IPS-NIHi7 (cell line): ENCODE data around the gene ZNF184.
A peak's percentile ranks its signal among the peaks of the same experiment; 100 is the strongest.
"Not testable (repeated sequence)": the region's sequence is repeated elsewhere in the genome, so short reads cannot be mapped to it uniquely, and the experiment has no call there.

Experiments used
- DNase-seq: peaks from one replicate; pipeline ENCODE4 v3.0.0; 2012; ENCODE audit warnings: mixed read lengths; ENCODE audit errors: extremely low spot score

ZNF184 gene

GRCh38 chr6:27424851-27425250, 48.1 kb downstream of the ZNF184 start:
- DNase-seq = not testable (repeated sequence)

- peak; percentile 36 for DNase-seq
These were observed 50.1 kb downstream of the ZNF184 start for GRCh38 chr6:27422651-27423332.

- no peak for DNase-seq
These were observed 53.5 kb downstream of the ZNF184 start for GRCh38 chr6:27419363-27419762.

- DNase-seq = no peak
These were observed 57.0 kb downstream of the ZNF184 start for GRCh38 chr6:27415898-27416297.

- no peak for DNase-seq
These were observed 57.9 kb downstream of the ZNF184 start for GRCh38 chr6:27414996-27415395.

- no peak for DNase-seq
These were observed 58.6 kb downstream of the ZNF184 start for GRCh38 chr6:27414300-27414699.

GRCh38 chr6:27407153-27407814, 65.6 kb downstream of the ZNF184 start:
- no peak for DNase-seq

GRCh38 chr6:27406085-27406484, 66.8 kb downstream of the ZNF184 start:
- no peak for DNase-seq

GRCh38 chr6:27400877-27401642, 71.8 kb downstream of the ZNF184 start:
- no peak for DNase-seq
